Measurements from ENCODE around the gene ROBO4. TPM values are rescaled to one million over a fixed set of nuclear protein-coding genes. Genes with fewer than 3 reads are reported as not detected.

The ROBO4 gene
- total RNA-seq, 4 donors from 2014 or later: 3.7 to 20.6 (median 5.4) TPM

DNA sequence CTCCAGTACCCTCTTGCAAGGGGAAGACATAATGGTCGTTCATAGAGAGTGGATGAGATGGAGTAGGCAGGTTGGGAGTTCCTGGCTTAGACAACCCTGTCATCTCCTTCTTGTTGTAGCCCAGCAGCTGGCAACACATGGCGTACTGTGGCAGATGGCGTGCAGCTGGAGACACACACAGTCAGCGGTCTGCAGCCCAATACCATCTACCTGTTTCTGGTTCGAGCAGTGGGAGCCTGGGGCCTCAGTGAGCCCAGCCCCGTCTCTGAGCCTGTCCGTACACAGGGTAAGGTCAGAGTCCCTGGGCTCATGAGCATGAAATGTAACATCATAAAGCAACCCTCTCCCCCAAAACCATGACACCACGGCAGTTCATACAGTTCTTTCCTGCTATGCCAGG is 23.7 kb downstream of the ROBO4 start:
- TF ChIP-seq, protein P1, sequence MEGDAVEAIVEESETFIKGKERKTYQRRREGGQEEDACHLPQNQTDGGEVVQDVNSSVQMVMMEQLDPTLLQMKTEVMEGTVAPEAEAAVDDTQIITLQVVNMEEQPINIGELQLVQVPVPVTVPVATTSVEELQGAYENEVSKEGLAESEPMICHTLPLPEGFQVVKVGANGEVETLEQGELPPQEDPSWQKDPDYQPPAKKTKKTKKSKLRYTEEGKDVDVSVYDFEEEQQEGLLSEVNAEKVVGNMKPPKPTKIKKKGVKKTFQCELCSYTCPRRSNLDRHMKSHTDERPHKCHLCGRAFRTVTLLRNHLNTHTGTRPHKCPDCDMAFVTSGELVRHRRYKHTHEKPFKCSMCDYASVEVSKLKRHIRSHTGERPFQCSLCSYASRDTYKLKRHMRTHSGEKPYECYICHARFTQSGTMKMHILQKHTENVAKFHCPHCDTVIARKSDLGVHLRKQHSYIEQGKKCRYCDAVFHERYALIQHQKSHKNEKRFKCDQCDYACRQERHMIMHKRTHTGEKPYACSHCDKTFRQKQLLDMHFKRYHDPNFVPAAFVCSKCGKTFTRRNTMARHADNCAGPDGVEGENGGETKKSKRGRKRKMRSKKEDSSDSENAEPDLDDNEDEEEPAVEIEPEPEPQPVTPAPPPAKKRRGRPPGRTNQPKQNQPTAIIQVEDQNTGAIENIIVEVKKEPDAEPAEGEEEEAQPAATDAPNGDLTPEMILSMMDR (IDR thresholded peaks at IDR 0.05): no peak
- no peak for TF ChIP-seq POLR2A (IDR thresholded peaks at IDR 0.05)
- Histone ChIP-seq H3K36me3 (no peaks in the 10 kb centered on the region), H3K27me3 (peaks cover 0 to 18% of the 10 kb centered on the region in 2 donors), H3K4me1 (peaks cover 0 to 25% (median 0%) of the 10 kb centered on the region in 4 donors), H3K4me3 (no peak overlapping the region), H3K9me3 (no peaks in the 10 kb centered on the region), H3K27ac (no peak overlapping the region)
- DNase-seq: peak in 1 of 3 donors; percentile 22

DNA sequence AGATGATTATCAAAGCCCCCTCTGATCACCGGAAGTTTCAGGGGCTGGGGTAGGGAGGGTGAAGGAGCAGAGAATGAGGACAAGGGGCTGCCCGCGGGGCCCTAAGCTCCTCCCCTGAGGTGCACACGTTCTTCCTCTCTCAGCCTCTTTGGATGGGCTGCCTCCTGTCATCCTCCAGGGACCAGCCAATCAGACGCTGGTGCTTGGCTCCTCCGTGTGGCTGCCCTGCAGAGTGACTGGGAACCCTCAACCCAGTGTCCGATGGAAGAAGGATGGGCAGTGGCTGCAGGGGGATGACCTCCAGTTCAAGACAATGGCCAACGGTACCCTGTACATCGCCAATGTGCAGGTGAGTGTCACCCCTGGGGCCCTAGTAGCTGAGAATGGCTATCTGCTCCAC is 24.9 kb downstream of the ROBO4 start:
- no peak overlapping the region for H3K27ac ChIP-seq
- TF ChIP-seq, protein P1 (IDR thresholded peaks at IDR 0.05): no peak
- no peak for TF ChIP-seq POLR2A (IDR thresholded peaks at IDR 0.05)
- no peak for DNase-seq
- H3K27me3 ChIP-seq: peaks cover 0 to 29% of the 10 kb centered on the region in 2 donors
- H3K4me1 ChIP-seq: peaks cover 0 to 30% (median 0%) of the 10 kb centered on the region in 4 donors
- H3K36me3 ChIP-seq: no peaks in the 10 kb centered on the region
- H3K4me3 ChIP-seq: no peak overlapping the region
- no peaks in the 10 kb centered on the region for H3K9me3 ChIP-seq

DNA sequence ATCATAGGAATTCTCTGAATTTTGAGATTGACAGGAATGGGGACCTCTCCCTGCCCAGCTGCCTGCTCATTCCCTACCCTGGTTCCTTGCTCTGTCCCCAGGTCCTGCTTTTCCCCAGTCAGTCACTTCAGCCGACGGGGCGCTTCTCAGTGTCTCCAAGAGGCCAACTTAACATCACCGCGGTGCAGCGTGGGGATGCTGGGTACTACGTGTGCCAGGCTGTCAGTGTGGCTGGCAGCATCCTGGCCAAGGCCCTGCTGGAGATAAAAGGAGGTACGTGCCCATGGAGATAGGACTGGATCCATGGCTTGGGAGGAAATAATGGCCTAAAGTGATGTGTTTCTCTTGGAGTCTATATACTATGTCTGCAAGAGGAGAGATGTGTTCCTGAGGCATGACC is 25.4 kb downstream of the ROBO4 start:
- H3K4me3 ChIP-seq: no peak overlapping the region
- DNase-seq: no peak
- peaks cover 0 to 25% (median 0%) of the 10 kb centered on the region in 4 donors for H3K4me1 ChIP-seq
- H3K9me3 ChIP-seq: no peaks in the 10 kb centered on the region
- no peak overlapping the region for H3K27ac ChIP-seq
- TF ChIP-seq, protein P1 (IDR thresholded peaks at IDR 0.05): no peak
- TF ChIP-seq POLR2A (IDR thresholded peaks at IDR 0.05): no peak
- peaks cover 0 to 34% of the 10 kb centered on the region in 2 donors for H3K27me3 ChIP-seq
- H3K36me3 ChIP-seq: no peaks in the 10 kb centered on the region

DNA sequence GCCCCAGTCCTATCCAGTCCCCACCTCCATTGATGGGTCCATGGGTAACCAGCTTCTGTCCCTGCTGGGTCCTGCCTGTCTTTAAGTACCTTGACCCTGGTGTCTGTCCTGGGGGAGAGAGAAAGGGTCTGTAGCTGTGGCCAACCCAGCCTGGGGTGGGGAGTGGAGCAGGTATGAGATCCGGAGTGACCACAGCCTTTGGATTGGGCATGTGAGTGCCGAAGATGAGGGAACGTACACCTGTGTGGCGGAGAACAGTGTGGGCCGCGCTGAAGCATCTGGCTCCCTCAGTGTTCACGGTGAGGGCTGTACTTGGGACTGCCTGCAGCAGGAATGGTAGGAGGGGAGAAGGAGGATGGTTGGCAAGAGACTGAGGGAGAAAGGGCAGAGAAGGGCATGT is 27.2 kb downstream of the ROBO4 start:
- TF ChIP-seq POLR2A (IDR thresholded peaks at IDR 0.05): no peak
- TF ChIP-seq, protein P1 (IDR thresholded peaks at IDR 0.05): no peak

DNA sequence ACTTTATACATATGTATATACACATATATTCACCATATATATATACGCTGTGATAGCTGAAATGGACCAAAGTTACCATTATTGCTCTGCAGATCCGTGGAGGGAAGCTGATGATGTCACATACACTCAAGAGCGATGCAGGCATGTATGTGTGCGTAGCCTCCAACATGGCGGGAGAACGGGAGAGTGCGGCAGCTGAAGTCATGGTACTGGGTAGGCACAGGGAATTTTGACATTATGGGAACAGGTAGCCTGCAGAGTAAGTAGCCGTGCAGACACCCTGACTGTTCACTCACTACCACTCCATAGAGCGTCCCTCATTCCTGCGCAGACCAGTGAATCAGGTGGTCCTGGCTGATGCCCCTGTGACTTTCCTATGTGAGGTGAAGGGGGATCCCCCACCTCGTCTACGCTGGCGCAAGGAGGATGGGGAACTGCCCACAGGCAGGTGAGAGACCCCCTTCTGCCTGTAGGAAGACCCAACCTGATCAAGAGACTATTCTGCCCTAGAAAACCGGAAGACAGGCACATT is 27.7 kb downstream of the ROBO4 start:
- H3K36me3 ChIP-seq: no peaks in the 10 kb centered on the region
- TF ChIP-seq, protein P1 (IDR thresholded peaks at IDR 0.05): no peak
- TF ChIP-seq POLR2A (IDR thresholded peaks at IDR 0.05): no peak
- DNase-seq: no peak
- peaks cover 0 to 54% of the 10 kb centered on the region in 2 donors for H3K27me3 ChIP-seq
- H3K27ac ChIP-seq: no peak overlapping the region
- H3K9me3 ChIP-seq: no peaks in the 10 kb centered on the region
- no peak overlapping the region for H3K4me3 ChIP-seq
- H3K4me1 ChIP-seq: peaks cover 0 to 28% (median 0%) of the 10 kb centered on the region in 4 donors

More for the DNA sequence above, 27.2 kb downstream of the ROBO4 start:
- Histone ChIP-seq H3K27me3 (peaks cover 0 to 49% of the 10 kb centered on the region in 2 donors), H3K9me3 (no peaks in the 10 kb centered on the region), H3K4me1 (peaks cover 0 to 23% (median 0%) of the 10 kb centered on the region in 4 donors), H3K4me3 (no peak overlapping the region), H3K27ac (no peak overlapping the region), H3K36me3 (no peaks in the 10 kb centered on the region)
- no peak for DNase-seq

Measured in Peyer's patch (tissue), 4 donors.